ENCODE data around the gene UBQLN4. TPM values are rescaled to one million over a fixed set of nuclear protein-coding genes. Genes with fewer than 3 reads are reported as not detected.

The UBQLN4 gene
- total and polyA plus RNA-seq, 7 donors, result 36.8 to 73.9 (median 55.5) TPM

DNA sequence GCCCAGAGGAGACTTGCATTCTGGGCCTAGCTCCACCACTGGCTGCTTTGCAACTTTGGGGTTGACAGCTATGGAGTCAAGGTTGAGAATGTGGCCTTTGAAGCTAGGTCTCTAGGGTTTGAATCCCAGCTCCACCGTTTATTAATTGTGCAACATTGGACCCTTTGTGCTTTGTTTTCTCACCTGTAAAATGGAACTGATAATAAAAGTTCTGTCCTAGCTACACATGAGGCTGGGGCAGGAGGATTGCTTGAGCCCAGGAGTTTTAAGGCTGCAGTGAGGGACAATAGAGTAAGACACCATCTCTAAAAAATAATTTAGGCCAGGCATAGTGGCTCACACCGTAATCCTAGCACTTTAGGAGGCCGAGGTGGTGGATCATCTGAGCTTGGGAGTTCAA is 45.7 kb upstream of the UBQLN4 start:
- TF ChIP-seq, protein P1, sequence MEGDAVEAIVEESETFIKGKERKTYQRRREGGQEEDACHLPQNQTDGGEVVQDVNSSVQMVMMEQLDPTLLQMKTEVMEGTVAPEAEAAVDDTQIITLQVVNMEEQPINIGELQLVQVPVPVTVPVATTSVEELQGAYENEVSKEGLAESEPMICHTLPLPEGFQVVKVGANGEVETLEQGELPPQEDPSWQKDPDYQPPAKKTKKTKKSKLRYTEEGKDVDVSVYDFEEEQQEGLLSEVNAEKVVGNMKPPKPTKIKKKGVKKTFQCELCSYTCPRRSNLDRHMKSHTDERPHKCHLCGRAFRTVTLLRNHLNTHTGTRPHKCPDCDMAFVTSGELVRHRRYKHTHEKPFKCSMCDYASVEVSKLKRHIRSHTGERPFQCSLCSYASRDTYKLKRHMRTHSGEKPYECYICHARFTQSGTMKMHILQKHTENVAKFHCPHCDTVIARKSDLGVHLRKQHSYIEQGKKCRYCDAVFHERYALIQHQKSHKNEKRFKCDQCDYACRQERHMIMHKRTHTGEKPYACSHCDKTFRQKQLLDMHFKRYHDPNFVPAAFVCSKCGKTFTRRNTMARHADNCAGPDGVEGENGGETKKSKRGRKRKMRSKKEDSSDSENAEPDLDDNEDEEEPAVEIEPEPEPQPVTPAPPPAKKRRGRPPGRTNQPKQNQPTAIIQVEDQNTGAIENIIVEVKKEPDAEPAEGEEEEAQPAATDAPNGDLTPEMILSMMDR (IDR thresholded peaks at IDR 0.05), result no peak
- Histone ChIP-seq H3K36me3 (ENCODE audit: insufficient read depth in 1 of 2, low read depth in 1 of 2) (no peaks in the 10 kb centered on the region), H3K27me3 (ENCODE audit: insufficient read depth in 3 of 3, low read length in 2 of 3) (no peaks in the 10 kb centered on the region), H3K9me3 (no peaks in the 10 kb centered on the region), H3K4me3 (no peak overlapping the region), H3K27ac (no peak overlapping the region), H3K4me1 (peaks cover 34% of the 10 kb centered on the region)
- WGBS, 3 donors, result 72 to 86% (median 78%) methylated on average over 3 of the region's 3 CpGs
- intact Hi-C loops (cut with DNase I), result no loop called here
- ATAC-seq, result no peak
- DNase-seq, result no peak

DNA sequence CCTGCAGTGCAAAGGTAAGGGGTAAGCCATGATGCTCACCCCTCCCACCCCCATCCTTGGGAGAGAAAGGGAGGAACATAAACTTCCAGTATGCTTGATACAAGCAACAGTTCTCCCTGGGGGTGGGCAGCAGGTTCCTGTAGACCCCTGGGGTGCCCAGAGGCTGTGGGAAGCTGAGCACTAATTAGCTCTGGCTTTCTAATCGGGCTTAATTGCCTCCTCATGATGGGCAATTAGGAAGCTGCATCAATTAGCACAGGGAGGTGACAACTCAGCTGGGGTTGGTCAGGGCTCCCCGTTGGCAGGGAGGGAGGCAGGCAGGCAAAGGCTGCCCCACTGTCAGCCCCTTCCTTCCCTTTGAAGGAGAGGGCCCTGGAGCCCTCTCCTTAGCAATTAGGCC is 45.2 kb upstream of the UBQLN4 start:
- Histone ChIP-seq H3K27ac (no peak overlapping the region), H3K4me1 (peaks cover 30% of the 10 kb centered on the region), H3K36me3 (ENCODE audit: insufficient read depth in 1 of 2, low read depth in 1 of 2) (no peaks in the 10 kb centered on the region), H3K27me3 (ENCODE audit: insufficient read depth in 3 of 3, low read length in 2 of 3) (no peaks in the 10 kb centered on the region), H3K9me3 (no peaks in the 10 kb centered on the region), H3K4me3 (no peak overlapping the region)
- ATAC-seq, result no peak
- 69 to 87% (median 72%) methylated on average over 2 of the region's 2 CpGs for WGBS, 3 donors
- intact Hi-C loops (cut with DNase I), result no loop called here
- TF ChIP-seq, protein P1 (IDR thresholded peaks at IDR 0.05), result no peak
- no peak for DNase-seq

DNA sequence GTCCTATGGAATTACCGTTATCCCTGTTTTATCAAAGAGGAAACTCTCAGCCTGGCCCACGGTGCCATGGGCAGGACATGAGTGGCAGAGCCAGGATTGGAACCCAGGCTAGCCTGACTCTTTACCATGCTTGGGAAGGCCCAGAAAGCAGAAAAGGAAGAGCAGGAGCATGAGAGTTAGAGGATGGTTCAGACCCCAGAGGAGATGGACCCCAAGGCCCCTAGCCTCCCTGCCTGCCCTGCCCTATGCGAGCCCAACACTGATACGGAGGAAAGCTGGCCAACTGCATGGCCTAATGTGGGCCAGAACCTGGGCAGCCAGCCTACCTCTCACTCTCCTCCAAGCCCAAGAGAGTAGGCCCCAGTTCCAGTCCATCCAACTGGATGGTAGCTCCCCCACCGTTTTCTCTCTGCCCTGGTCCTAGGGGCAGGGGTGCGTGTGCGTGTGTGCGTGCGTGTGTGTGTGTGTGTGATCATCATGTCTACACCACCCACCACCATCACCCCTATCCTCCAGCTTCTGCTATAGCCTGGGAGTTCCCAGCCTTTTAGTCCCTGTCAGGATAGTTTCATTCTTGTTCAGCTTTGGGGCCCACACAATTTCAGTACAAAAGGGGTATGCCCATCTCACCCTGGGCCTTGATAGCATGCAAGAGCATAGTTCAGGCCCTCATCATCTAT is 44.0 kb upstream of the UBQLN4 start:
- Histone ChIP-seq H3K36me3 (ENCODE audit: insufficient read depth in 1 of 2, low read depth in 1 of 2) (no peaks in the 10 kb centered on the region), H3K27me3 (ENCODE audit: insufficient read depth in 3 of 3, low read length in 2 of 3) (no peaks in the 10 kb centered on the region), H3K27ac (peak overlapping the region; percentile 53), H3K4me3 (no peak overlapping the region), H3K4me1 (peaks cover 20% of the 10 kb centered on the region), H3K9me3 (no peaks in the 10 kb centered on the region)
- ATAC-seq, result no peak
- TF ChIP-seq, protein P1 (IDR thresholded peaks at IDR 0.05), result no peak
- no peak for DNase-seq
- 80 to 91% (median 84%) methylated on average over 8 to 9 of the region's 9 CpGs for WGBS, 3 donors
- intact Hi-C loops (cut with DNase I), result loop anchor here in 1 of 2 donors (2.0 kb wide), 1 partner anchor 33 kb away; no protein-coding TSS in a partner anchor

DNA sequence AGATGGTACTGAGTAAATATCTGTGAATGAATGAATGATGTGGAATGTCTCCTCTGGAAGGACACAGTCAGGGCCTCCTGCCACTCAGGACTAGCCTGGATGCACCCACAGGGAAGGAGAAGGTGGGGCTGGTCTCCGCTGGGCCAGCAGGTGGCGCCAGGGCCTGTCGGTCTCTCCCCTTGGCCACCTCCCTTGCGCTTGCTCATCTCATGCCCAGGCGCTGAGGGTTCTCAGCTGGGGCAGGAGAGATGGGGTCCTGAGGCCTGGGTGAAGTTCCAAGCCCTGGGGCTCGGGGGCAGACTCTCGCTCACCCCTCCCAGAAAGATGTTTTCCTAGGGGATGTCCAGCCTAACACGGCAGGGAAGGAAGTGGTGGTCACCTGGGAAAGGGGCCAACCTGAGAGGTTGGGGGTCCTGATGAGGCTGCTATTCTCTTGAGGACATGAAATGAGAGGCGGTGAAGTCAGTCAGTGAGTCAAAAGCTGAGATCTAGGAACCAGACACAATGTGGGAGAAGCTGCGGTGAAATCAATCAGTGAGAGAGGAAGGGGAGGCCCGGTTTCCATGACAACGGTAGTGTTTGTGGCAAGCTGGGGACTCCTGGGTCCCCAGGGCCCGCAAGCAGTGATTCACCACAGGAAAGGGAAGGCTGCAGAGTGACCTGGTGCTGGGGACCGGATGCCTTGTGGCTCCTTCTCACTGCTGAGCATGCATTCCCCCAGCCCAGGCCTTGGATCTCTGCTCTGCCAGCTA is 43.2 kb upstream of the UBQLN4 start:
- ATAC-seq, result peak; percentile 98 to 100 (median 98)
- Histone ChIP-seq H3K36me3 (ENCODE audit: insufficient read depth in 1 of 2, low read depth in 1 of 2) (no peaks in the 10 kb centered on the region), H3K27ac (peak overlapping the region; percentile 53), H3K27me3 (ENCODE audit: insufficient read depth in 3 of 3, low read length in 2 of 3) (no peaks in the 10 kb centered on the region), H3K9me3 (no peaks in the 10 kb centered on the region), H3K4me1 (peaks cover 17% of the 10 kb centered on the region), H3K4me3 (no peak overlapping the region)
- intact Hi-C loops (cut with DNase I), result loop anchor here (1.0 to 2.0 kb wide), 2 partner anchors 33 to 34 kb away; no protein-coding TSS in a partner anchor
- DNase-seq, result peak; percentile 93 to 96
- TF ChIP-seq, protein P1 (IDR thresholded peaks at IDR 0.05), result peak; percentile 95
- WGBS, 3 donors, result 13 to 15% (median 14%) methylated on average over 13 to 14 of the region's 14 CpGs
